GM12865 (cell line): ENCODE data around the gene SASH1.

Source experiments
- DNase-seq: peaks from one replicate; pipeline ENCODE4 v3.0.0; 2010; ENCODE audit warnings: low read depth
- H3K4me3 ChIP-seq: 2 replicates; pipeline ENCODE4 v1.5.1; 2011; ENCODE audit warnings: mild to moderate bottlenecking, low read depth, low read length, control low read depth
- CTCF ChIP-seq: IDR thresholded peaks from 2 replicates; pipeline ENCODE4 v1.5.1; 2011; ENCODE audit warnings: low read length, control low read depth, low read depth, inconsistent platforms; ENCODE audit not compliant: insufficient read depth; ENCODE audit errors: missing control alignments

The SASH1 gene

DNA sequence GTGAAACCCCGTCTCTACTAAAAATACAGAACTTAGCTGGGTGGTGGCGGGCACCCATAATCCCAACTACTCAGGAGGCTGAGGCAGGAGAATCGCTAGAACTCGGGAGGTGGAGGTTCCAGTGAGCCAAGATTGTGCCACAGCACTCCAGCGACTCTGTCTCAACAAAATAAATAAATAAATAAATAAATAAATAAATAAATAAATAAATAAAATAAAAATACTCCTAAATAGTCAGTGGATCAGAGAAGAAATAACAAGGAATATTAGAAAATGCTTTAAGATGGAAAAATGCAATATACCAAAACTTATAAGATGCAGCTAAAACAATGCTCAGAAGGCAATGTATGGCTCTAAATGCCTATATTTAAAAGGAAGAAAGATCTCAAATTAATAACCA, 39.0 kb upstream of the SASH1 start:
- TF ChIP-seq CTCF, result no peak
- no peak overlapping the region for H3K4me3 ChIP-seq
- no peak for DNase-seq

DNA sequence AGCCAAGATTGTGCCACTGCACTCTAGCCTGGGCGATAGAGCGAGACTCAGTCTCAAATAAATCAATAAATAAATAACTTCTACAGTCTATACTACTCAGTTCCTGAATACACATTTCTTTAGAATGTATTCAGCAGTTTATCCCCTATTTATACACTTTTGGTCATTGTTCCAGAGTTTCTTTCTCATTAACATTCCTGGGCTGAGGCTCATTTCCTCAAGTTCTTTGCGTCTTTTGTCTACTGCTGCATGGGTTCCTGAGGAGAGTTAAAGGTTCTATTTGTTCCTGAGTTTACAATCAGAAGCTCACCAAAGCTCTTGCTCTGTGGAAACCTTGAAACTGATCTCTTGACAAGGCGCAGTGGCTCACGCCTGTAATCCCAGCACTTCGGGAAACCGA, 37.7 kb upstream of the SASH1 start:
- no peak overlapping the region for H3K4me3 ChIP-seq
- no peak for DNase-seq
- no peak for TF ChIP-seq CTCF

- H3K4me3 ChIP-seq, result no peak overlapping the region
- no peak for TF ChIP-seq CTCF
- no peak for DNase-seq
Measured at GRCh38 chr6:148306286-148306685, 36.4 kb upstream of the SASH1 start.

DNA sequence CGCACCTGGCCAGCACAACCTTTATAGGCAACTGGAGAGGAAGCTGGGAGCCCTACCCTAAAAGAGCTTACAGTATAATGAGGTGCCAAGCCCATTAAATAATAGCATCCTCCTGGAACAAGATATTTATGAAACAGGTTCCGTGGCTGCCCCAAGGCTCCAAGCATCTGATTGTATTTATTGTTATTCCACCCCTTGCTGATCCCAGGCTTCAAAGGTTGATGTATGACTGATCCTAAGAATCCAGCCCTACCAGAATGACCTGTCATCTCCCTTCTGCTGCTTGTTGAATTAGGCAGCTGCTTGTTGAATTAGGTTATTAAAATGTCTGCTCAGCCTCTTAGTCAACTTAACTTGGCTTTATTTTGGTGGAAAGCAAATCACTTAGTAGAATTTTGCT, 35.2 kb upstream of the SASH1 start:
- H3K4me3 ChIP-seq, result no peak overlapping the region
- DNase-seq, result no peak
- no peak for TF ChIP-seq CTCF

DNA sequence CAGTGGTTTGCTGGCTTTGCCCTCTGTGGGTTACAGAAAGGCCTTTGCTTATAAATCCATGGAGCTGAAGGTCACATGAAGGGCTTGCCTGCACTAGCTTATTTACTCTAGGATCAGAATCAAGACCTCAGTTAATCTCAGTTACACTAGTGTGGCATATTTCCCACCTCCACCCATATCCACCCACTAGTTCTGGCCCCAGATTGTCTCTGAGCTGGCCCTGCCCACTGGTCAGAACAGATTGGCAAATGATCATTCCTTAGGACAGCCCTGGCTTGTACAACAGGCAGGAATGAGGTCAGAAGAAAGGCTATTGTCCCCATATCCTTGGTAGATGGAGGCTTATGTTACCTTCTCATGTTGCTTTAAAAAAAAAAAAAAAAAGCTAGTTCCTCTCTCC, 33.3 kb upstream of the SASH1 start:
- no peak overlapping the region for H3K4me3 ChIP-seq
- TF ChIP-seq CTCF, result no peak
- DNase-seq, result no peak

GRCh38 chr6:148311966-148312669, 30.5 kb upstream of the SASH1 start:
- H3K4me3 ChIP-seq, result no peak overlapping the region
- no peak for DNase-seq
- no peak for TF ChIP-seq CTCF

DNA sequence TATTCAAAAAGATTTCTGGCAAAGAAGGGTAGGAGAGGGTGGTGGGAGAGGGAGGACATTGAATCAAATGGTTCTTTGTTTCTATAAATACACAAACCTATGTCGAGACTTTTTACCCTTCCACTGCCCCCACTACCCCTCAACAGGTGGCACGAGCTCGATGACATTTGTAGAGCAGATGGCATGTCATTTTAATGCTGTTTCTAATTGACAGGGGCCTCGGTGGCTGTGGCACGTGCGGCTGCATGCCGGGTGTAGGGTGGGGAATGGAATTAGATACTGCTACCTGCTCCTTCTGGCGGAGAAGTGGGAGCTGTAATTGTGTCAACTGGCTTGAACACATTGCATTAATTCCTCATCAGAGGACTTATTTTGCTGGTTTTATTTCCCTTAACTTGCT, 29.1 kb upstream of the SASH1 start:
- no peak for DNase-seq
- no peak for TF ChIP-seq CTCF
- H3K4me3 ChIP-seq, result no peak overlapping the region
